Kasumi-1 (cell line): ENCODE results near the gene CCDC12.
"Not testable (repeated sequence)": the region's sequence is repeated elsewhere in the genome, so short reads cannot be mapped to it uniquely, and the experiment has no call there.

Experiments
- DNase-seq, 2 experiments: peaks; one replicate each; lab custom pipeline; 2025; lab: John Stamatoyannopoulos, UW

The CCDC12 gene

DNA sequence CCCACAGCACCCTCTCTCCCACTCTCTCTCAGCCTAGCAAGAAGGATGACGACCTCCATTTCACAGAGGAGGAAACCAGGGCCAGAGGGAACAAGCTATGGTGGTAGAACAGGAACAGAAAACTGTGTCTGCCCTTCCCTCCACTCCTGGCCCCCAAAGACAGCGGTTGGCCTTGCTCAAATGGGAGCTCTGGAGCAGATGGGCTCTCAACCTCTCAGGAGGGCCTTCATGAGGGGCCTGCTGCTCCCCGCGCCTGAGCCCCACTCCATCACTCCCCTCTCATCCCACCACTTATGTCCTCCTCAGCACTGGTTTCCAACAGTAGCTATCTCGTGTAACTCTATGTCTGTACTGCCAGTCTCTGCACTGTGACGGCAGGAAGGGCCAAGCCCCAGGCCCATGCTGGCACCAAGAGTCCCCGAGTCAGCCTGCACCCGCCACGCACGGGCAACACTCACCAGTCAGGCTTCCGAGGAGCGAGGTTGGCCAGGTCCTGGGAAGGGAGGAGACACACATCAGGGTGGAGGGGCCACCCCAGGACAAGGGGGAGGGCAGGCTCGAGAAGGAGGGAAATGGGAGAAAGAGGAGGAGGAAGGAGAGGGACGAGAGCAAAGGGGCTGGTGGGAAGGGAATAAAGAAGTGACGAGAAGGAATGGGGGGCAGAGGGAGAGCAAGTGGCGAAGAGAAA lies 53.5 kb downstream of the CCDC12 start:
- no peak for DNase-seq

GRCh38 chr3:46922426-46922825 lies 54.1 kb downstream of the CCDC12 start:
- no peak for DNase-seq

GRCh38 chr3:46921871-46922271 lies 54.7 kb downstream of the CCDC12 start:
- no peak for DNase-seq

GRCh38 chr3:46921041-46921440 lies 55.5 kb downstream of the CCDC12 start:
- DNase-seq: no peak

DNA sequence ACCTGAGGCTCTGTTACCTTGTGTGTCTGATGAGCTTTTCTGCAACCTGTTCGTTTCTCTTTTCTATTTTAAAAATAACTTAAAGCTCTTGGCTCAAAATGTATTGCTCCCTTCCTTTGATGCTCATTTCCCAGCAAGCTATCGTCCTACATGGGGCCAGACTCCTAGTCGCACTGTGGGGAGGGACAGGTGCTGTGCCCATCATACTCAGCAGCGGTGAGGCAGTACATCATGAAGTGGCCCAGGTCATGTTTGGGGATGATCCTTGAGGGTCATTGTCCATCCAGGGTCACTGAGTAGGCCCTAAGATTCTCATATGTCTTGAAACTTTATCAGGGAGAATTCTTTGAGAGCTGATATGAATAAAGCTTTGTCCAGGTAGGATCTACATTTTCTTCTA lies 57.9 kb downstream of the CCDC12 start:
- DNase-seq: no peak

DNA sequence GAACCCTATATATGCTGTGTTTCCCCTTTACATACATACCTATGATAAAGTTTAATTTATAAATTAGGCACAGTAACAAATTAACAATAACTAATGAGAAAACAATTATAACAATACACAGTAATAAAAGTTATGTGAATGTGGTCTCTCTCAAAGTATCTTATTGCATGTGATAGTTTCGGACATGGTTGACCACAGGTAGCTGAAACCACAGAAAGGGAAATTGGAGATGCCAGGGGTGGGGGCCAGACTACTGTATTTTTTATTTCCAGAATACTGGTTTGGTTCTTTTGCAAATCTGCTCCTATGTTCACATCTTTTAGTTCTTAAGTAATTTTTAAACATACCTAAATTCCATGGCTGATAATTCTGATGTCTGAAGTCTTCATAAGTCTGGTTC lies 58.3 kb downstream of the CCDC12 start:
- no peak for DNase-seq

GRCh38 chr3:46917257-46917656 lies 59.3 kb downstream of the CCDC12 start:
- no peak for DNase-seq

- DNase-seq: no peak
Measured at GRCh38 chr3:46916799-46917198, 59.7 kb downstream of the CCDC12 start.

- DNase-seq: no peak
Measured at GRCh38 chr3:46916278-46916677, 60.3 kb downstream of the CCDC12 start.

GRCh38 chr3:46915297-46915822 lies 61.2 kb downstream of the CCDC12 start:
- DNase-seq: no peak

DNA sequence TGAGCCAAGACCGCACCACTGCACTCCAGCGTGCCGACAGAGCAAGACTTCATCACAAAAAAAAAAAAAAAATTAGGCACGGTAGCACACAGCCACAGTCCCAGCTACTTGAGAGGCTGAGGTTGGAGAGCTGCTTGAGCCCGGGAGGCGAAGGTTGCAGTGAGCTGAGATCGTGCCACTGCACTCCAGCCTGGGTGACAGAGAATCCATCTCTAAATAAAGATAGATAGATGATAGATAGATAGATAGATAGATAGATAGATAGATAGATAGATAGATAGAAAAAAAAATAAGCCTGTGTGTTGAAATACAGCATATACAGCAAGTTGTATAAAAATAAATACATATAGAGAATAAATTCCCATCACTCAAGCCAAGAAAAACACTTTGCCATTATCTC lies 61.7 kb downstream of the CCDC12 start:
- no peak for DNase-seq

- DNase-seq: no peak
Measured at GRCh38 chr3:46913644-46914043, 62.9 kb downstream of the CCDC12 start.

- no peak for DNase-seq
Measured at GRCh38 chr3:46912986-46913385, 63.6 kb downstream of the CCDC12 start.

- not testable (repeated sequence) for DNase-seq
Measured at GRCh38 chr3:46910914-46911313, 65.6 kb downstream of the CCDC12 start.

- DNase-seq: no peak
Measured at GRCh38 chr3:46910166-46910760, 66.3 kb downstream of the CCDC12 start.

GRCh38 chr3:46909535-46910161 lies 66.9 kb downstream of the CCDC12 start:
- peak; percentile 74 to 81 for DNase-seq

GRCh38 chr3:46908986-46909534 lies 67.5 kb downstream of the CCDC12 start:
- no peak for DNase-seq

DNA sequence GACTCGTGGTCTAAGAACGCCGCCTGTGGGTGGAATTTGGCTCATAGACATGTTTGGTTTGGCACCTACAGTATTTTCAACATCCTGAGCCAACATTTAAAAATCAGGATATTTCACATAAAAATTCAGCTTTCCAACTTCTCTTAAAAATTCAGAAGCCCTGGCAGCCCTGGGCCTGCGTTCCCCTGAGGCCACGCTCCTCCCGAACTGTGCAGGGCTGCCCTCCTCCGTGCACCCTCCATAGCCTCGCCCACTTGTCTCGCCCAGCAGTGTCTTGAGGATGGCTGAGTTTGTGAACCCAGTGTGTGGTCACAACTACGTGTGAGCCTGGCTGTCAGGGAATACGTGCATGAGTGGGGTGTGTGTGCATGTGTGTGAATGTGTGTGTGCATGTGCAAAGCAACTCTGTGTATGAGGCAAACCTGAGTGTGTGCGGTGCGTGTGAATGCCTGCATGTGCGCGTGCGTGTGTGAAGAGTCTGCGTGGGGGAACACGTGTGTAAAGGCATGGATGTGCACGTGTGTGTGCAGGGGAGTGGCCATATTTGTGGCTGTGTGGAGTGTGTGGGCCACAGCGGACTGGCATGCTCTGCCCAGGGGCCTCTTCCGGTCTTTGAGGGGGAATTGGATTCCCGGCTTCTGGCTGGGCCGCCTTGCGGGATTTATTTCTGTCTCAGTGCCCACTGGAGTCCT lies 68.1 kb downstream of the CCDC12 start:
- DNase-seq: no peak

DNA sequence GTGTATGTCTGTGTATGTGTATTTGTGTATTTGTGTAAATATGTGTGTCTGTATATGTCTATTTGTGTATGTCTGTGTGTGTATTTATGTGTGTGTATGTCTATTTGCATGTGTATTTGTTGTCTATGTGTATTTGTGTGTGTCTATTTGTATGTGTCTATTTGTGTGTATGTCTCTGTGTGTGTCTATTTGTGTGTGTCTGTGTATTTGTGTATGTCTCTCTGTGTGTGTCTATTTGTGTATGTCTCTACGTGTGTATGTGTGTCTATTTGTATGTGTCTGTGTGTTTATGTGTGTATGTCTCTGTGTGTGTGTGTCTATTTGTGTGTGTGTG lies 68.6 kb downstream of the CCDC12 start:
- DNase-seq: no peak

DNA sequence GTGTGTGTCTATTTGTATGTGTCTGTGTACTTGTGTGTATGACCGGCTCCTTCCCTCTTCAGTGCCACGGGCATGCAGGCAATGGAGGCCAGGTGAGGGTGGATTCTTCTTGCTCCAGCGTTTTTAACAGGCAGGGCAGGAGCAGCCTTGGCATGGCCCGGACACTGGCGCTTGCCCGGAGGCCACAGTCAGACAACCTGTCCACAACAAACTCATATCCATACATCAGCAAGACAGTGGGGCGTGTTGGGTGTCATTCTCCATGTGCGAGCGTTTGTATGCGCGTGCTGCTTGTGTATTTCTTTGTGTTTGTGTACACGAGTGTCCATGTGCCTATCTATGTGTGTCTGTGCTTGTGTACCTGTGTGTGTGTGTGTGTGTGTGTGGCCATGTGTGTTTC lies 69.3 kb downstream of the CCDC12 start:
- no peak for DNase-seq

- no peak for DNase-seq
Measured at GRCh38 chr3:46906471-46907058, 70.0 kb downstream of the CCDC12 start.
